ENCODE measurements around the gene LYZL6.

Gene LYZL6

DNA sequence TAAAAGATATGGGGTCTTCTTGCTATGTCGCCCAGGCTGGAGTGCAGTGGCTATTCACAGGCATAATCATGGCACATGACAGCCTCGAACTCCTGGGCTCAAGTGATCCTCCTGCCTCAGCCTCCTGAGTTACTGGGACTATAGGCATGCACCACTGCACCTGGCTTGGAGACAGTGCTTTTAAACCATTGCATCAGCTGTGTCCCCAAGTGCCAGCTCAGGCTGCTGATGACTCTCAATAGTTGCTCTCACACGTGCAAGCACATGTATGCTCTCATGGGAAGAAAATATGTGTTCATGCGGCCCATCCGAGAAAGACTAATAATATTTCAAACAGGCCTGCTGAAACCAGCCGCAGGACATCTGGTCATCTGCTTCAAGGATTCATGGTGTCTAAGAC, 29.0 kb upstream of the LYZL6 start:
- H3K9me3 Mint-ChIP-seq, result no peaks in the 10 kb centered on the region
- H3K27me3 Mint-ChIP-seq (ENCODE audit: low read depth, poor library complexity), result no peaks in the 10 kb centered on the region
- peaks cover 31% of the 10 kb centered on the region for H3K4me1 Mint-ChIP-seq
- H3K4me3 Mint-ChIP-seq, result no peak overlapping the region
- H3K27ac Mint-ChIP-seq, result no peak overlapping the region
- no peaks in the 10 kb centered on the region for H3K36me3 Mint-ChIP-seq (ENCODE audit: low read depth)
- TF ChIP-seq, protein P1, sequence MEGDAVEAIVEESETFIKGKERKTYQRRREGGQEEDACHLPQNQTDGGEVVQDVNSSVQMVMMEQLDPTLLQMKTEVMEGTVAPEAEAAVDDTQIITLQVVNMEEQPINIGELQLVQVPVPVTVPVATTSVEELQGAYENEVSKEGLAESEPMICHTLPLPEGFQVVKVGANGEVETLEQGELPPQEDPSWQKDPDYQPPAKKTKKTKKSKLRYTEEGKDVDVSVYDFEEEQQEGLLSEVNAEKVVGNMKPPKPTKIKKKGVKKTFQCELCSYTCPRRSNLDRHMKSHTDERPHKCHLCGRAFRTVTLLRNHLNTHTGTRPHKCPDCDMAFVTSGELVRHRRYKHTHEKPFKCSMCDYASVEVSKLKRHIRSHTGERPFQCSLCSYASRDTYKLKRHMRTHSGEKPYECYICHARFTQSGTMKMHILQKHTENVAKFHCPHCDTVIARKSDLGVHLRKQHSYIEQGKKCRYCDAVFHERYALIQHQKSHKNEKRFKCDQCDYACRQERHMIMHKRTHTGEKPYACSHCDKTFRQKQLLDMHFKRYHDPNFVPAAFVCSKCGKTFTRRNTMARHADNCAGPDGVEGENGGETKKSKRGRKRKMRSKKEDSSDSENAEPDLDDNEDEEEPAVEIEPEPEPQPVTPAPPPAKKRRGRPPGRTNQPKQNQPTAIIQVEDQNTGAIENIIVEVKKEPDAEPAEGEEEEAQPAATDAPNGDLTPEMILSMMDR (IDR thresholded peaks at IDR 0.05), result no peak
- no peak for DNase-seq

DNA sequence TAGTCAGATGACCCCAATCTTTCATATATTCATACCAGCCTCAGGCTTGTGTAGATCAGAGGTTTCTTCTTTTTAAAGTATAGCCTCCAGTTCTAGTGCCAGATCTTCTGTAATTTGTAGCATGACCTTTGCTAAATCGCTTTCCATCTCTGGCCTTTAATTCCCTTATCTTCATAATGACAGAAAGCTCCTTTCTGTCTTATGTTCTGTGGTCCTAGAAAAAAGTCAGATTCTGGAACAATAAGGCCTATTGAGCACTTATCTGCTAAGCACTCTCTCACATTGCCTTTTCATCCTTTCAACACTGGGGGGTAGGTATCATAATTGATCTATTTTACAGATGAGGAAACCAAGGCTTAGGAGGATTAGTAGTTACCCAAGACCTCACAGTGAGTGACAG, 28.6 kb upstream of the LYZL6 start:
- peaks cover 31% of the 10 kb centered on the region for H3K4me1 Mint-ChIP-seq
- no peaks in the 10 kb centered on the region for H3K9me3 Mint-ChIP-seq
- no peaks in the 10 kb centered on the region for H3K36me3 Mint-ChIP-seq (ENCODE audit: low read depth)
- H3K4me3 Mint-ChIP-seq, result no peak overlapping the region
- no peak for DNase-seq
- H3K27ac Mint-ChIP-seq, result no peak overlapping the region
- H3K27me3 Mint-ChIP-seq (ENCODE audit: low read depth, poor library complexity), result no peaks in the 10 kb centered on the region
- TF ChIP-seq, protein P1 (IDR thresholded peaks at IDR 0.05), result no peak

DNA sequence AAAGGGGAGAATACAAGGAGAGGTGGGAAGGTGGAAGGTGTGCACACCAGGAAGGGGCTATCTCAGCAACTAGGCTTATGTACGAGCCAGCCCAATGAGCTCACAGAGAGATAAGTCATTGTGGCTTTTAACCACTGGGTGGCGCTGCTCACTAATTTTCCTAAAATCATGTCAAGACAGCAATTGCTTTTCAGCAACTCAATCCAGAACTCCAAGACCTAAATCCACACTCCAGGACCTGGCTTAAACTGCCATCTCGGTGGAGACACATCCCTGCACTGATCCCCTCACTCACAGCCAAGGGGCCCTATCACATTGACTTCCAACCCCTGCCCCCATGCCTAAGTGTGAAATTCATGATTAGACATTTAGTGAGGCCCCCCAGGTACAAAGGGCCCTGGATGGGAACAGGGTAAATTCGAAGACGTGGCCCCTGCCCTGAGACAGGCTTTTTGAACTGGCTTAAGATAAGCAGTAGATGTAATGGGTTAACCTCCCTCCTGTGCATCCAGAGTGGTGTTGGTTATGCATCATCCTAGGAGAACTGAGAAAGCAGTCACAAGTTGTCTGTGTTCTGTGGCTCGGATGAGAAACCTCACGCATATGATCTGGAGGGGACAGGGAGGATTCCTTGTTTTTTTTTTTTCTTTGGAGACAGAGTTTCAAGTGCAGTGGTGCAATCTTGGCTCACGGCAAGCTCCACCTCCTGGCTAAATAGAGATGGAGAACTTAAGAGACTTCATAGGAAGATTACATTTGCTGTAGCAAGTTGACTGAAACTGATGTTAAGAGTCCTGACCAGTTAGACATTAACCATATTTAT, 26.3 kb upstream of the LYZL6 start:
- Mint-ChIP-seq H3K4me3 (no peak overlapping the region), H3K27ac (no peak overlapping the region), H3K27me3 (ENCODE audit: low read depth, poor library complexity) (peaks cover 7% of the 10 kb centered on the region), H3K9me3 (no peaks in the 10 kb centered on the region), H3K4me1 (peaks cover 25% of the 10 kb centered on the region), H3K36me3 (ENCODE audit: low read depth) (no peaks in the 10 kb centered on the region)
- TF ChIP-seq, protein P1 (IDR thresholded peaks at IDR 0.05), result peak; percentile 82
- peak; percentile 85 for DNase-seq

DNA sequence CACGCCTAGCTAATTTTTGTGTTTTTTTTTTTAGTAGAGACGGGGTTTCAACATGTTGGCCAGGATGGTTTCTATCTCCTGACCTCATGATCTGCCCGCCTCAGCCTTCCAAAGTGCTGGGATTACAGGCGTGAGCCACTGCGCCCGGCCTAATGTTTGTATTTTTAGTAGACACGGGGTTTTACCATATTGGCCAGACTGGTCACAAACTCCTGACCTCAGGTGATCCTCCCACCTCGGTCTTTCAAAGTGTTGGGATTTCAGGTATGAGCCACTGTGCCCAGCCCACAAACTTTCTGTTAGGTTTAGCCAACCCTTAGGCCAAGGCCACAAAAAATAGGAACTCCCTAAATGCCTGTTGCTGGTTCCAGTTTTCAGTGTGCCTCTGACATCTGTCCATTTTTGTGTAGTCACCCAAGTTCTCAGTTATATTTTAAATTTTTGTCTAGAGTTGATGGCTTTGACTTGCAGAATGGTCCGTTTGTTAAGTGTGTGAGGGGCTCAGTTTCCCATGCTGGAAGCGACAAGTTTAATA, 25.1 kb upstream of the LYZL6 start:
- Mint-ChIP-seq H3K4me3 (no peak overlapping the region), H3K4me1 (peaks cover 20% of the 10 kb centered on the region), H3K9me3 (no peaks in the 10 kb centered on the region), H3K36me3 (ENCODE audit: low read depth) (no peaks in the 10 kb centered on the region), H3K27ac (no peak overlapping the region), H3K27me3 (ENCODE audit: low read depth, poor library complexity) (peaks cover 12% of the 10 kb centered on the region)
- TF ChIP-seq, protein P1 (IDR thresholded peaks at IDR 0.05), result no peak
- DNase-seq, result no peak

DNA sequence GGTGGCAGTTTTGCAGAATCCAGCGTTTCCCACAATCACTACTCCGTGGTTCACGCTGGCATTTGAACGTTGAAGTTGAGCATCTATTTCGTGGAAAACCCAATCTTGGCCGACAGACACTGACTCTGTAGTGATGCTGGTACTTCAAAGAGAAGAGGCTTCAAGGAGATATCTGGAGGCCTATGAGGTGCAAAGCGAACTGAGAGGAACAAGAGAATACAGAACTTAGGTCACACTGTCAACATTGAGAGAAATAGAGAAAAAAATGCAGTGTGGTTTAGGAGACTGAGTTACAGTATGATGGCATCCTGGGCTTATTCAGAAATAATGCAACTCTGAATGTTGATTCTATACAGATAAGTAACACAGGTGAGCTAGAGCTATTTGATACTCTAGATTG, 21.8 kb upstream of the LYZL6 start:
- no peak overlapping the region for H3K27ac Mint-ChIP-seq

More for the DNA sequence above, 21.8 kb upstream of the LYZL6 start:
- no peaks in the 10 kb centered on the region for H3K36me3 Mint-ChIP-seq (ENCODE audit: low read depth)
- no peak overlapping the region for H3K4me3 Mint-ChIP-seq
- H3K27me3 Mint-ChIP-seq (ENCODE audit: low read depth, poor library complexity), result peaks cover 15% of the 10 kb centered on the region
- H3K9me3 Mint-ChIP-seq, result no peaks in the 10 kb centered on the region
- H3K4me1 Mint-ChIP-seq, result peaks cover 6% of the 10 kb centered on the region
- TF ChIP-seq, protein P1 (IDR thresholded peaks at IDR 0.05), result no peak
- DNase-seq, result no peak
